HCT116 (cell line): ENCODE results near the gene CERS6. TPM values are rescaled to one million over a fixed set of nuclear protein-coding genes. Genes with fewer than 3 reads are reported as not detected.

ENCODE experiments used
- ATAC-seq: fragments of 200-7000 bp; cut with Tn5 transposase; 2 replicates; pipeline ENCODE4 v1.9.1; 2020; ENCODE audit warnings: mild to moderate bottlenecking, moderate library complexity
- BruUV-seq: library from RNA; stranded (reverse); fragments of 400-500 nt; replicated peaks from 2 replicates; lab custom pipeline; 2021; lab: Mats Ljungman, UMichigan
- CTCF ChIA-PET: fragments of 300-600 bp; sonication (Branson Sonifier 250); formaldehyde crosslinking; loops from one replicate; lab custom pipeline; 2021; ENCODE audit warnings: antibody characterized with exemption; lab: Charles Lee
- POLR2A ChIA-PET: fragments of 300-600, 350-600 bp; sonication (Branson Sonifier 250); formaldehyde crosslinking; loops from one replicate; lab custom pipeline; 2021; ENCODE audit warnings: antibody characterized with exemption; lab: Charles Lee
- RAD21 ChIA-PET, 2 experiments: fragments of 300-600 bp; sonication (Branson Sonifier 250); formaldehyde crosslinking; loops; one replicate each; lab custom pipeline; 2023; ENCODE audit warnings: low total read pairs in 2 of 2; ENCODE audit not compliant: uncharacterized antibody in 2 of 2, unreplicated experiment in 2 of 2, low non-redundant PET in 1 of 2; lab: Charles Lee
- DNase-seq: peaks from one replicate; pipeline ENCODE4 v3.0.0-alpha.2; 2010; ENCODE audit warnings: low read depth, low spot score
- H2AFZ ChIP-seq: fragments of 200-600 bp; shearing (Covaris generic), sonication (generic); 2 replicates; pipeline ENCODE4 v1.6.1; 2017; ENCODE audit warnings: low read depth, mixed run types, mixed read lengths, antibody characterized with exemption, low read length; ENCODE audit not compliant: poor library complexity, severe bottlenecking
- H3K27ac ChIP-seq: 2 replicates; pipeline ENCODE4 v1.5.1; 2012; ENCODE audit warnings: low read depth, low read length
- H3K27me3 ChIP-seq: fragments of 200-600 bp; sonication (generic); 2 replicates; pipeline ENCODE4 v1.6.1; 2016; ENCODE audit warnings: mixed run types, low read length, mixed read lengths; ENCODE audit not compliant: insufficient read depth
- H3K36me3 ChIP-seq, 2 experiments: fragments of 200-500 bp in 1 of 2; fragments of 200-600 bp in 1 of 2; sonication (Bioruptor generic) in 1 of 2; sonication (generic) in 1 of 2; 2 replicates each; pipeline versions ENCODE4 v1.5.1 to v1.6.1; 2014 to 2016; ENCODE audit warnings: low read length in 2 of 2, inconsistent platforms in 1 of 2, mixed read lengths in 1 of 2, mixed run types in 1 of 2; ENCODE audit not compliant: insufficient read depth in 2 of 2, control insufficient read depth in 1 of 2
- H3K4me1 ChIP-seq, 2 experiments: fragments of 200-600 bp in 1 of 2; sonication (generic) in 1 of 2; 2 replicates each; pipeline versions ENCODE4 v1.5.1 to v1.6.1; 2012 to 2017; ENCODE audit warnings: low read length in 2 of 2, inconsistent platforms in 1 of 2, mild to moderate bottlenecking in 1 of 2, mixed read lengths in 1 of 2, mixed run types in 1 of 2, moderate library complexity in 1 of 2; ENCODE audit not compliant: insufficient read depth in 2 of 2, control insufficient read depth in 1 of 2
- H3K4me2 ChIP-seq: fragments of 200-600 bp; sonication (generic); 2 replicates; pipeline ENCODE4 v1.6.1; 2017; ENCODE audit warnings: mixed run types, low read length, mixed read lengths
- H3K4me3 ChIP-seq, 2 experiments: fragments of 200-600 bp in 1 of 2; sonication (generic) in 1 of 2; replicated peaks in 1 of 2; 2 replicates each; pipeline ENCODE4 v1.5.1; 2011 to 2016; ENCODE audit warnings: low read length in 2 of 2, control low read depth in 1 of 2, low read depth in 1 of 2, mild to moderate bottlenecking in 1 of 2, mixed read lengths in 1 of 2, mixed run types in 1 of 2
- H3K79me2 ChIP-seq: fragments of 200-600 bp; sonication (generic); 2 replicates; pipeline ENCODE4 v1.6.1; 2017; ENCODE audit warnings: mild to moderate bottlenecking, mixed run types, low read length, moderate library complexity, mixed read lengths; ENCODE audit not compliant: insufficient read depth
- H3K9ac ChIP-seq: fragments of 200-600 bp; sonication (generic); 2 replicates; pipeline ENCODE4 v1.6.1; 2016; ENCODE audit warnings: low read length, mixed read lengths
- H3K9me2 ChIP-seq: fragments of 200-600 bp; sonication (generic), shearing (Covaris generic); 2 replicates; pipeline ENCODE4 v1.6.1; 2017; ENCODE audit warnings: mixed run types, mild to moderate bottlenecking, moderate library complexity; ENCODE audit not compliant: insufficient read depth
- H3K9me3 ChIP-seq, 2 experiments: fragments of 200-500 bp in 1 of 2; fragments of 200-600 bp in 1 of 2; sonication (Bioruptor generic) in 1 of 2; sonication (generic) in 1 of 2; 2 replicates each; pipeline ENCODE4 v1.6.1; 2014 to 2017; ENCODE audit warnings: low read length in 2 of 2, mixed read lengths in 2 of 2, inconsistent platforms in 1 of 2, low read depth in 1 of 2, mild to moderate bottlenecking in 1 of 2, mixed run types in 1 of 2, moderate library complexity in 1 of 2; ENCODE audit not compliant: control insufficient read depth in 1 of 2, insufficient read depth in 1 of 2
- H4K20me1 ChIP-seq: fragments of 200-600 bp; sonication (generic), shearing (Covaris generic); 2 replicates; pipeline ENCODE4 v1.6.1; 2017; ENCODE audit warnings: mixed run types, mild to moderate bottlenecking, moderate library complexity; ENCODE audit not compliant: insufficient read depth
- CEBPB ChIP-seq: IDR thresholded peaks from 2 replicates; pipeline ENCODE4 v1.6.1; 2012; ENCODE audit warnings: low read depth
- EGR1 ChIP-seq: IDR thresholded peaks from 2 replicates; pipeline ENCODE4 v1.6.1; 2012; ENCODE audit warnings: low read depth
- EZH2 ChIP-seq: fragments of 200-600 bp; sonication (generic); IDR thresholded peaks from 2 replicates; pipeline ENCODE4 v1.6.1; 2017; ENCODE audit warnings: antibody characterized with exemption, mixed run types
- EZH2phosphoT487 ChIP-seq: fragments of 200-600 bp; IDR thresholded peaks from 2 replicates; pipeline ENCODE4 v1.6.1; 2018; ENCODE audit warnings: antibody characterized with exemption, borderline replicate concordance
- JUND ChIP-seq: IDR thresholded peaks from 2 replicates; pipeline ENCODE4 v1.6.1; 2012
- POLR2A ChIP-seq: IDR thresholded peaks from 2 replicates; pipeline ENCODE4 v1.7.0; 2011; ENCODE audit warnings: borderline replicate concordance; ENCODE audit not compliant: insufficient read depth, insufficient read length; ENCODE audit errors: extremely low read depth
- RAD21 ChIP-seq: IDR thresholded peaks from 2 replicates; pipeline ENCODE4 v1.6.1; 2012; ENCODE audit warnings: low read depth, mild to moderate bottlenecking
- REST ChIP-seq: IDR thresholded peaks from 2 replicates; pipeline ENCODE4 v1.6.1; 2012; ENCODE audit warnings: low read depth
- SIN3A ChIP-seq: IDR thresholded peaks from 2 replicates; pipeline ENCODE4 v1.6.1; 2012; ENCODE audit warnings: low read depth
- SP1 ChIP-seq: IDR thresholded peaks from 2 replicates; pipeline ENCODE4 v1.6.1; 2012; ENCODE audit warnings: low read depth
- SRF ChIP-seq: IDR thresholded peaks from 2 replicates; pipeline ENCODE4 v1.6.1; 2012; ENCODE audit warnings: low read depth
- ZFX ChIP-seq: fragments of 450-650 bp; IDR thresholded peaks from 2 replicates; pipeline ENCODE4 v1.6.1; 2017
- ZNF274 ChIP-seq: fragments of 200-500 bp; sonication (Bioruptor generic); IDR thresholded peaks from 2 replicates; pipeline ENCODE4 v1.6.1; 2014; ENCODE audit warnings: mild to moderate bottlenecking, low read depth, low read length, inconsistent platforms
- intact Hi-C: fragments of 100-400 bp; cut with micrococcal nuclease; formaldehyde crosslinking; loops from 2 replicates; pipeline ENCODE4 v1.10.0; 2022
- total RNA-seq: library from RNA; stranded (reverse); gene quantifications from one replicate; pipeline ENCODE4 v1.2.1, GENCODE V29; 2021; ENCODE audit not compliant: unreplicated experiment
- TF ChIP-seq, protein P1 (sequence below): IDR thresholded peaks from 2 replicates; pipeline ENCODE4 v1.6.1; 2012
- TF ChIP-seq, protein P2 (sequence below): IDR thresholded peaks from 2 replicates; pipeline ENCODE4 v1.6.1; 2011; ENCODE audit warnings: mild to moderate bottlenecking, low read length, moderate library complexity; ENCODE audit not compliant: insufficient replicate concordance; ENCODE audit errors: extremely low read depth
- TF ChIP-seq, protein P3 (sequence below): IDR thresholded peaks from 2 replicates; pipeline ENCODE4 v1.6.1; 2012
- TF ChIP-seq, protein P4 (sequence below), 3 experiments: fragments of 200-600 bp in 1 of 3; sonication (generic) in 1 of 3; IDR thresholded peaks in 2 of 3; conservative IDR thresholded peaks in 1 of 3; 2 replicates each; pipeline ENCODE4 v1.5.1; 2012 to 2017; ENCODE audit warnings: low read depth in 2 of 3, low read length in 2 of 3, antibody characterized with exemption in 1 of 3, borderline replicate concordance in 1 of 3, control low read depth in 1 of 3, mild to moderate bottlenecking in 1 of 3, mixed read lengths in 1 of 3, mixed run types in 1 of 3, moderate library complexity in 1 of 3; ENCODE audit not compliant: insufficient read depth in 1 of 3

The CERS6 gene
- total RNA-seq, 1 experiment from 2014 or later, result 37.0 TPM

- H2AFZ ChIP-seq, result no peak overlapping the region
- no peak for DNase-seq
- no peak overlapping the region for H3K4me2 ChIP-seq
- BruUV-seq, result no TSS peak
- no peak overlapping the region for H3K9ac ChIP-seq
- no peaks in the 10 kb centered on the region for H3K9me3 ChIP-seq
- no peak overlapping the region for H3K4me3 ChIP-seq
- TF ChIP-seq RAD21 (no peak), SRF (no peak), EZH2 (no peak), SIN3A (no peak), ZNF274 (no peak), ZFX (no peak), POLR2A (no peak), REST (no peak), SP1 (no peak), JUND (no peak), EGR1 (no peak), CEBPB (no peak), EZH2phosphoT487 (no peak)
- TF ChIP-seq, protein P1, sequence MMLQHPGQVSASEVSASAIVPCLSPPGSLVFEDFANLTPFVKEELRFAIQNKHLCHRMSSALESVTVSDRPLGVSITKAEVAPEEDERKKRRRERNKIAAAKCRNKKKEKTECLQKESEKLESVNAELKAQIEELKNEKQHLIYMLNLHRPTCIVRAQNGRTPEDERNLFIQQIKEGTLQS, result no peak
- TF ChIP-seq, protein P2, sequence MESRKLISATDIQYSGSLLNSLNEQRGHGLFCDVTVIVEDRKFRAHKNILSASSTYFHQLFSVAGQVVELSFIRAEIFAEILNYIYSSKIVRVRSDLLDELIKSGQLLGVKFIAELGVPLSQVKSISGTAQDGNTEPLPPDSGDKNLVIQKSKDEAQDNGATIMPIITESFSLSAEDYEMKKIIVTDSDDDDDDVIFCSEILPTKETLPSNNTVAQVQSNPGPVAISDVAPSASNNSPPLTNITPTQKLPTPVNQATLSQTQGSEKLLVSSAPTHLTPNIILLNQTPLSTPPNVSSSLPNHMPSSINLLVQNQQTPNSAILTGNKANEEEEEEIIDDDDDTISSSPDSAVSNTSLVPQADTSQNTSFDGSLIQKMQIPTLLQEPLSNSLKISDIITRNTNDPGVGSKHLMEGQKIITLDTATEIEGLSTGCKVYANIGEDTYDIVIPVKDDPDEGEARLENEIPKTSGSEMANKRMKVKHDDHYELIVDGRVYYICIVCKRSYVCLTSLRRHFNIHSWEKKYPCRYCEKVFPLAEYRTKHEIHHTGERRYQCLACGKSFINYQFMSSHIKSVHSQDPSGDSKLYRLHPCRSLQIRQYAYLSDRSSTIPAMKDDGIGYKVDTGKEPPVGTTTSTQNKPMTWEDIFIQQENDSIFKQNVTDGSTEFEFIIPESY, result no peak
- TF ChIP-seq, protein P3, sequence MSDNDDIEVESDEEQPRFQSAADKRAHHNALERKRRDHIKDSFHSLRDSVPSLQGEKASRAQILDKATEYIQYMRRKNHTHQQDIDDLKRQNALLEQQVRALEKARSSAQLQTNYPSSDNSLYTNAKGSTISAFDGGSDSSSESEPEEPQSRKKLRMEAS, result no peak
- TF ChIP-seq, protein P4, sequence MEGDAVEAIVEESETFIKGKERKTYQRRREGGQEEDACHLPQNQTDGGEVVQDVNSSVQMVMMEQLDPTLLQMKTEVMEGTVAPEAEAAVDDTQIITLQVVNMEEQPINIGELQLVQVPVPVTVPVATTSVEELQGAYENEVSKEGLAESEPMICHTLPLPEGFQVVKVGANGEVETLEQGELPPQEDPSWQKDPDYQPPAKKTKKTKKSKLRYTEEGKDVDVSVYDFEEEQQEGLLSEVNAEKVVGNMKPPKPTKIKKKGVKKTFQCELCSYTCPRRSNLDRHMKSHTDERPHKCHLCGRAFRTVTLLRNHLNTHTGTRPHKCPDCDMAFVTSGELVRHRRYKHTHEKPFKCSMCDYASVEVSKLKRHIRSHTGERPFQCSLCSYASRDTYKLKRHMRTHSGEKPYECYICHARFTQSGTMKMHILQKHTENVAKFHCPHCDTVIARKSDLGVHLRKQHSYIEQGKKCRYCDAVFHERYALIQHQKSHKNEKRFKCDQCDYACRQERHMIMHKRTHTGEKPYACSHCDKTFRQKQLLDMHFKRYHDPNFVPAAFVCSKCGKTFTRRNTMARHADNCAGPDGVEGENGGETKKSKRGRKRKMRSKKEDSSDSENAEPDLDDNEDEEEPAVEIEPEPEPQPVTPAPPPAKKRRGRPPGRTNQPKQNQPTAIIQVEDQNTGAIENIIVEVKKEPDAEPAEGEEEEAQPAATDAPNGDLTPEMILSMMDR (IDR thresholded peaks at IDR 0.05 in 2 of 3, conservative IDR thresholded peaks at IDR 0.05 in 1 of 3; ENCODE audit: borderline replicate concordance in 1 of 3, insufficient read depth in 1 of 3, low read depth in 2 of 3, low read length in 2 of 3), result no peak
- no peaks in the 10 kb centered on the region for H3K9me2 ChIP-seq
- ChIA-PET POLR2A (no interaction called here), RAD21 (no interaction called here), CTCF (no interaction called here)
- H3K27me3 ChIP-seq, result no peaks in the 10 kb centered on the region
- H3K79me2 ChIP-seq, result 0 out of 2 replicates have a peak, but pooled peaks cover under 1% of the 10 kb centered on the region
- no peaks in the 10 kb centered on the region for H3K36me3 ChIP-seq
- H3K27ac ChIP-seq, result no peak overlapping the region
- no peak for ATAC-seq
- no peaks in the 10 kb centered on the region for H3K4me1 ChIP-seq
- H4K20me1 ChIP-seq, result no peaks in the 10 kb centered on the region
- intact Hi-C loops, result no loop called here
Observed at GRCh38 chr2:168560817-168561499, 104.9 kb downstream of the CERS6 start.
